ENCODE measurements around the gene CEP290.

CEP290 gene

DNA sequence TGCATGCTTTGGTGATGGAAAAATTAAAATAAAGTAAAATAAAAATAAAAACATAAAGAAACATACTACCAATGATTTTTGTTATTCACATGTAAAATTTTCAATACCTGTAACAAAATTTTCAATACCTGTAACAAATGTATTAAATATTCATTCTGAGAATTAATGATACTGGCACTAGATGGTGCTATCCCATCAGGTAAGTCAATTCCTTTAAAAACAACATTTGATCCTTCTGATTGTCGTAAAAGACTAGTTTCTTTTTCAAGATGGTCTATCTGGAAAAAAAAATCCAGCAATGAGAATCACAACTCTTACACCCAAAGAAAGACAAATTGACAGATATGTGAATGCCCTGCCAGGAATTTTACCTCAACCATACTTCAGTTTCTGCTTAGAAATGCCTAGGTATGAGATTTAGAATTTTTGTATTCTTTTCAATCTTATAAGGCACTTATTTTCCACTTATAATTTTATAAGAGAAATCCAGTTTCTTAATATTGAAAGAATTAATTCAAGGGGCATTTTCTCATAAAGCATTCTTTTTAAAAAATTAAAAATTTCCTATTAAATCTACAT, 30.7 kb downstream of the CEP290 start:
- Histone ChIP-seq H3K27me3 (ENCODE audit: control insufficient read depth, insufficient read depth, low read length) (no peaks in the 10 kb centered on the region), H3K9ac (no peak overlapping the region), H3K4me2 (ENCODE audit: low read length) (peak overlapping the region; percentile 33), H3K9me3 (ENCODE audit: control insufficient read depth, low read length) (no peaks in the 10 kb centered on the region), H3K27ac (no peak overlapping the region), H3K79me2 (no peaks in the 10 kb centered on the region), H2AFZ (no peak overlapping the region), H3K36me3 (ENCODE audit: control insufficient read depth, insufficient read depth, low read length) (no peaks in the 10 kb centered on the region), H3K4me3 (ENCODE audit: low read depth, low read length) (no peak overlapping the region), H3K4me1 (no peaks in the 10 kb centered on the region)
- TF ChIP-seq, protein P1, sequence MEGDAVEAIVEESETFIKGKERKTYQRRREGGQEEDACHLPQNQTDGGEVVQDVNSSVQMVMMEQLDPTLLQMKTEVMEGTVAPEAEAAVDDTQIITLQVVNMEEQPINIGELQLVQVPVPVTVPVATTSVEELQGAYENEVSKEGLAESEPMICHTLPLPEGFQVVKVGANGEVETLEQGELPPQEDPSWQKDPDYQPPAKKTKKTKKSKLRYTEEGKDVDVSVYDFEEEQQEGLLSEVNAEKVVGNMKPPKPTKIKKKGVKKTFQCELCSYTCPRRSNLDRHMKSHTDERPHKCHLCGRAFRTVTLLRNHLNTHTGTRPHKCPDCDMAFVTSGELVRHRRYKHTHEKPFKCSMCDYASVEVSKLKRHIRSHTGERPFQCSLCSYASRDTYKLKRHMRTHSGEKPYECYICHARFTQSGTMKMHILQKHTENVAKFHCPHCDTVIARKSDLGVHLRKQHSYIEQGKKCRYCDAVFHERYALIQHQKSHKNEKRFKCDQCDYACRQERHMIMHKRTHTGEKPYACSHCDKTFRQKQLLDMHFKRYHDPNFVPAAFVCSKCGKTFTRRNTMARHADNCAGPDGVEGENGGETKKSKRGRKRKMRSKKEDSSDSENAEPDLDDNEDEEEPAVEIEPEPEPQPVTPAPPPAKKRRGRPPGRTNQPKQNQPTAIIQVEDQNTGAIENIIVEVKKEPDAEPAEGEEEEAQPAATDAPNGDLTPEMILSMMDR (IDR thresholded peaks at IDR 0.05) = no peak

DNA sequence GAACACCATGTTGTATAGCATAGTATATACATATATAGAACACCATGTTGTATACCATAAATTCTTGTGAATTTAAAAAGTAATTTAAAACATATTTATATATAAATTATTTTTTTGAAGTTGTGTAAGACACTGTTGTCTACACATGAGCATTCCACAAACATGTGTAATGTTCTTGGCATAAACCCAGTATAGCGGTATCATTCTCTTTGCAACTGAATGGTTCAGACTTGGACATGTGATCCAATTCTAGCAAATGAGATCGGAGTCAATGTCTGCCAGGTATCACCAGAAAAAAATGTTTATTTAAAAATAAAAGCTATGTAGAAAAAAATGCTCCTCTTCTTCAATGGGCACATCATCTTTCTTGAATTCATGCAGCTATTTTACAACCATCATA, 33.9 kb downstream of the CEP290 start:
- no peaks in the 10 kb centered on the region for H3K79me2 ChIP-seq
- TF ChIP-seq, protein P1 (IDR thresholded peaks at IDR 0.05) = no peak
- no peaks in the 10 kb centered on the region for H3K36me3 ChIP-seq (ENCODE audit: control insufficient read depth, insufficient read depth, low read length)
- no peaks in the 10 kb centered on the region for H3K9me3 ChIP-seq (ENCODE audit: control insufficient read depth, low read length)
- H3K4me1 ChIP-seq = no peaks in the 10 kb centered on the region
- H3K4me3 ChIP-seq (ENCODE audit: low read depth, low read length) = no peak overlapping the region
- no peak overlapping the region for H3K27ac ChIP-seq
- no peak overlapping the region for H3K4me2 ChIP-seq (ENCODE audit: low read length)
- H3K27me3 ChIP-seq (ENCODE audit: control insufficient read depth, insufficient read depth, low read length) = no peaks in the 10 kb centered on the region
- H2AFZ ChIP-seq = no peak overlapping the region
- H3K9ac ChIP-seq = no peak overlapping the region

DNA sequence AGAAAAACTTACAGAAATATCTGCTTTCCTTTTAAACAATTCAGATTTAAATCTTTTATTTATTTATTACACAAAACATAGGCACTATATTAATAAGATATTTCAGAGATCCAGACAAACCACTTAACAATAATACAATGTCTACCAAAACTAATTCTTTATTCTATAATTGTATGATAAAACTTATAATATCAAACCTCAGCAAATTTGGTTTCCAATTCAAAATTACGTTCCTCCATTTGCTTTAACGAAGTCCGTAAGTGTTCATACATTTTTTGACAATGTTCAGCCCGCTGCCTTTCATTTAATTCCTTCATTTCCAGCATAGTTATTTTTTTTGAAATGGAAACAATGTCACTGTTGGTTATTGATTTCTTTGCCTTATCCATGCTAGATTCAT, 48.3 kb downstream of the CEP290 start:
- H3K4me1 ChIP-seq = no peaks in the 10 kb centered on the region
- no peak overlapping the region for H3K27ac ChIP-seq
- H2AFZ ChIP-seq = no peak overlapping the region
- no peaks in the 10 kb centered on the region for H3K36me3 ChIP-seq (ENCODE audit: control insufficient read depth, insufficient read depth, low read length)
- H3K27me3 ChIP-seq (ENCODE audit: control insufficient read depth, insufficient read depth, low read length) = no peaks in the 10 kb centered on the region
- TF ChIP-seq, protein P1 (IDR thresholded peaks at IDR 0.05) = no peak
- H3K4me2 ChIP-seq (ENCODE audit: low read length) = no peak overlapping the region
- no peak overlapping the region for H3K9ac ChIP-seq
- H3K9me3 ChIP-seq (ENCODE audit: control insufficient read depth, low read length) = no peaks in the 10 kb centered on the region
- H3K4me3 ChIP-seq (ENCODE audit: low read depth, low read length) = no peak overlapping the region
- no peaks in the 10 kb centered on the region for H3K79me2 ChIP-seq

DNA sequence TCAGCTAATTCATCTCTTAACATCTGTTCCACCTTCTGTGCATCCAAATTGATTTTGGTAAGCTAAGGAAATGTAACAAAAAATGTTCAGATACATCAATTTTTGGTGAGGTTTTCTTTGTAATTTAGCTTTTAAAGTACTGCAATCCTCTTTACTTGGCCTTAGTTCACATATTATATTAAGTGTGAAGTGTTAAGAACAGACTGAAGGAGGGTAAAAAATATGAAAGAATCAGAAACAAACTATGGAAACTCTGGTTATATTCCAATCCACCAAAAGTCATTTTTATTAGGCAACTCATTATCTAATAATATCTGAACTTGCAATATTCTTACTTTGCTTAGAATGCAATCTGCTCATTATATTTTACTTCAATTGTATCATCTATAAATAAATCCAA, 49.1 kb downstream of the CEP290 start:
- no peak overlapping the region for H2AFZ ChIP-seq
- TF ChIP-seq, protein P1 (IDR thresholded peaks at IDR 0.05) = no peak

DNA sequence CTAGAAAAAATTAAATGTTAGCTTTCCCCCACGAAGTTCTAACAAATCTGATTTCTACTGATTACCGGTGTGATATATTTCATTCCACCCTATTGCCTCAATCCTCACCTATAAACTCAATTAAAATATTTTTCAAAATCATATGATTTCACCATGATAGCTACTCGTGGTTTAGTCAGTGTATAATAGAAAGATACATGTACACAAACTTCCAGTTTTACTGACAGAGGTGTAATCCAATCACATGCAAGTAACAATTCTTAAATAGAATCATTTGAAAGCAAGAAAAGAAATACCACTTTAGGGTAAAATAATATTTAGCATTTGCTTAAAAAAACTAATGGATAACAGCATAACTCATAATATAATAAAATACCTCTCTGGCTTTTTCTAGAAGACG, 57.7 kb downstream of the CEP290 start:
- H3K27ac ChIP-seq = no peak overlapping the region
- no peaks in the 10 kb centered on the region for H3K9me3 ChIP-seq (ENCODE audit: control insufficient read depth, low read length)
- H3K4me2 ChIP-seq (ENCODE audit: low read length) = no peak overlapping the region
- no peak overlapping the region for H2AFZ ChIP-seq
- TF ChIP-seq, protein P1 (IDR thresholded peaks at IDR 0.05) = no peak
- no peak overlapping the region for H3K4me3 ChIP-seq (ENCODE audit: low read depth, low read length)
- no peaks in the 10 kb centered on the region for H3K27me3 ChIP-seq (ENCODE audit: control insufficient read depth, insufficient read depth, low read length)
- H3K79me2 ChIP-seq = no peaks in the 10 kb centered on the region
- H3K9ac ChIP-seq = no peak overlapping the region
- no peaks in the 10 kb centered on the region for H3K36me3 ChIP-seq (ENCODE audit: control insufficient read depth, insufficient read depth, low read length)
- H3K4me1 ChIP-seq = no peaks in the 10 kb centered on the region

More for the DNA sequence above, 49.1 kb downstream of the CEP290 start:
- Histone ChIP-seq H3K4me1 (no peaks in the 10 kb centered on the region), H3K4me3 (ENCODE audit: low read depth, low read length) (no peak overlapping the region), H3K4me2 (ENCODE audit: low read length) (no peak overlapping the region), H3K9me3 (ENCODE audit: control insufficient read depth, low read length) (no peaks in the 10 kb centered on the region), H3K79me2 (no peaks in the 10 kb centered on the region), H3K27ac (no peak overlapping the region), H3K9ac (no peak overlapping the region), H3K27me3 (ENCODE audit: control insufficient read depth, insufficient read depth, low read length) (no peaks in the 10 kb centered on the region), H3K36me3 (ENCODE audit: control insufficient read depth, insufficient read depth, low read length) (no peaks in the 10 kb centered on the region)

Measured in parathyroid adenoma (tissue), 2 donors.